Right lobe of liver (tissue), 4 donors: ENCODE measurements around the gene MAFF.

Experiments used
- POLR2A ChIP-seq: fragments of 450-650 bp; IDR thresholded peaks from one replicate; pipeline ENCODE4 v1.6.1; 2017; ENCODE audit warnings: antibody characterized with exemption, mild to moderate bottlenecking
- TF ChIP-seq, protein P1 (sequence below), 4 donors: fragments of 200-600 bp in 3 of 4; fragments of 450-650 bp in 1 of 4; IDR thresholded peaks; one replicate each; pipeline versions ENCODE4 v1.5.1 to v1.8.0; 2016 to 2022; ENCODE audit warnings: antibody characterized with exemption in 4 of 4, mild to moderate bottlenecking in 2 of 4
- donor health status: DM: no; HTN: no; CAD: no.
- donor health status: DM: no; HTN: no; CAD: no.
- donor health status: DM: no; HTN: yes; CAD: no.

DNA sequence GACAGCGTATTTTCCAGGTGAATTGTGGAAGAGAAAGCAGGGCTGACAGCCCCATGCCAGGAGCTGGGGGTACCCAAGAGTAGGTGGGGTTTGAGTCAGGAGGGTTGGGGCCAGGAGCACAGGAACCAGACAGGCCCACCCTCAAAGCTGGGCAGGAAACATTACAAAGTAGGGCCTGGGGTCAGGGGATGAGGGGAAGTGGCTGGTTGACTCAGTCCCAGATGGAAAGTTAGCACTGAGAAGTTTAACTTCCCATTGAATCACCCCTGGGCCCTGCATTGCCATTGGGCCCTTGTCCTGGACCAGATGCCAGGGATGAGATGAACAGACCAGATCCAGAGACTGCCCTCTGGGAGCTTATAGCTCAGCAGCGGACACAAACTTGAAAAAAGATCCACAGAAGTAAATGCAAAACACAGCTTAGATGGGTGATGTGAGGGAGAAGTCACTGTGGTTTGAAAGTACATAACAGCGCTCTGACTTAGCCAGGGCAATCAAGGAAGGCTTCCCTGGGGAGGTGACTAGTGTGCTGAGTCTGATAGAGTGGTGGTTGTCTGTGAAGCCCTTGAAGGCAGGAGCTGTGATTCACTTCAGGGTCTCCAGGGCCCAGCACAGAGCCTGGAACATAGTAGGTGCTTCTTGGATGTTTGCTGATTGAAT lies 2.2 kb downstream of the MAFF start:
- TF ChIP-seq, protein P1, sequence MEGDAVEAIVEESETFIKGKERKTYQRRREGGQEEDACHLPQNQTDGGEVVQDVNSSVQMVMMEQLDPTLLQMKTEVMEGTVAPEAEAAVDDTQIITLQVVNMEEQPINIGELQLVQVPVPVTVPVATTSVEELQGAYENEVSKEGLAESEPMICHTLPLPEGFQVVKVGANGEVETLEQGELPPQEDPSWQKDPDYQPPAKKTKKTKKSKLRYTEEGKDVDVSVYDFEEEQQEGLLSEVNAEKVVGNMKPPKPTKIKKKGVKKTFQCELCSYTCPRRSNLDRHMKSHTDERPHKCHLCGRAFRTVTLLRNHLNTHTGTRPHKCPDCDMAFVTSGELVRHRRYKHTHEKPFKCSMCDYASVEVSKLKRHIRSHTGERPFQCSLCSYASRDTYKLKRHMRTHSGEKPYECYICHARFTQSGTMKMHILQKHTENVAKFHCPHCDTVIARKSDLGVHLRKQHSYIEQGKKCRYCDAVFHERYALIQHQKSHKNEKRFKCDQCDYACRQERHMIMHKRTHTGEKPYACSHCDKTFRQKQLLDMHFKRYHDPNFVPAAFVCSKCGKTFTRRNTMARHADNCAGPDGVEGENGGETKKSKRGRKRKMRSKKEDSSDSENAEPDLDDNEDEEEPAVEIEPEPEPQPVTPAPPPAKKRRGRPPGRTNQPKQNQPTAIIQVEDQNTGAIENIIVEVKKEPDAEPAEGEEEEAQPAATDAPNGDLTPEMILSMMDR (IDR thresholded peaks at IDR 0.05), result no peak
- TF ChIP-seq POLR2A, result no peak
